CD4-positive, alpha-beta T cell treated with Interleukin-6 at 100 ng/mL for 8 hours (primary cell): ENCODE data around the gene GNAL.
A peak's percentile ranks its signal among the peaks of the same experiment; 100 is the strongest.

Experiments used
- DNase-seq: peaks from one replicate; pipeline ENCODE4 v3.0.0-alpha.2; 2020; ENCODE audit warnings: mixed read lengths, low spot score

The GNAL gene

DNA sequence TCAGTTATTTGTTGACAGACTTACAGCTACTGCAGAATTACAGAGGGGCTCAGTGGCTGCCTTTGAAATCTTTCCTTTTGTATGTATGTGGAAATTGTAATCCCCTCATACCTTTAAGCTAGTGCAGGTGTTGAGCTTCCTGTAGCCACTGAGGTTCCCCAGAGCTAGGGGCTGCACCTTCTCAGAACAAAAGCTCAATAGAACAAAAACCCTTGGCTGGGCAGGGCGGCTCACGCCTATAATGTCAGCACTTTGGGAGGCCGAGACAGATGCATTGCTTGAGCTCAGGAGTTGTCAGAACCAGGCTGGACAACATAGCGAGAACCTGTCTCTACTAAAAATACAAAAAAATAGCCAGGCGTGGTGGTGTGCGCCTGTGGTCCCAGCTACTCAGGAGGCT lies 120.8 kb downstream of the GNAL start:
- DNase-seq = no peak

DNA sequence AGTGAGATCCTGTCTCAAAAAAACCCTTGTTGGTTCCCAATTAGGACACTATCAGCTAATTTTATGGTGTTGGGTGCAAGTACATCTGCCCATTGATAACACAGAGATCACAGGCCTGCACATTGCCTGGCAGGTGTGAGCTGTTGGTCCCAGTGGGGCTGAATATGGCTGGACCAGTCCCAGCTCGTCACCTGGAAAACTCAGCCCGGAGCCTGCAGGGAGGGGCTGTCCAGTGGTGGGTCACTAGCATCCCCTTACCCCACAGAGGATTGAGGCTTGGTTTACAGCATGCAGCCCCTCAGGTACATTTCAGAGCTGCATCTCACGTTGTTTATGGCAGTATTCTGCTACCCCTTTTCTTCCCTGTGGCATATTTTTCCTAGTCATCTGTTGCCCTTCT lies 121.3 kb downstream of the GNAL start:
- no peak for DNase-seq

DNA sequence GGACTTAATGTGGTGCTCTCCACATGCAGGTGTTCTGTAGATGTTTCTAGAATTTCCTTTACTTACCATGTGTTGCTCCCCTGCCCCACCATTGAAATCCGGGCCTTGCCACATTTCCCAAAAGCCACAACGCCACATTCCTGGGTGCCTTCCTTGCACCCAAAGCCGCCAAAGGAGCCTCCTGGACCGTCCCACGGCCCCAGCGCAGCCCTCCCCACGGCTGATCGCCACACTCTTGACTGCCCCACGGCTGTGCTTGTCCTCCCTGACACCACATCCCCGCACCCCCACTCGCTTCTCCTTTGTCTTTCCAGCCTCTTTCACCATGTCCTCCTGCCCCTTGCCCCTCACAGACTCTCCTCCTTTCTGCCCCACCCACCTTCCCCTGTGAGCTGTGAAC lies 121.9 kb downstream of the GNAL start:
- no peak for DNase-seq

DNA sequence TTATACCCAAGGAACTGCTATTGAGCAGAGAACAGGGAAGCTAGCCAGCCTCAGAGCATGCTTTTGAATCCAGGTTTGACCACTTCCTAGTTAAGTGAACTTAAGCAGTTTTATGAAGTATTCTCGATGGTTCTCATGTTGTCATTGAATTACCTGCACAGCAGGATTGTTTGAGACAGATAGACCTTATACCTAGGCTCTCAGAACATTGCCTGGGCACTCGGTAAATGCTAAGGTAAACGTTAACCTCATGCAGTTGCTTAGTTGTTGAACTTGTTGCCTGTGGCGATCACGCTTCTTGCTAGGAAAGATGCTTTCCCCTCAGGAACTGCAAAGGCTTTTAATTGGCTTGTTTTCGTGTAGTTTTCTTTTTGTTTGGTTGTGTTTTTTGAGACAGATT lies 128.2 kb downstream of the GNAL start:
- DNase-seq = no peak

DNA sequence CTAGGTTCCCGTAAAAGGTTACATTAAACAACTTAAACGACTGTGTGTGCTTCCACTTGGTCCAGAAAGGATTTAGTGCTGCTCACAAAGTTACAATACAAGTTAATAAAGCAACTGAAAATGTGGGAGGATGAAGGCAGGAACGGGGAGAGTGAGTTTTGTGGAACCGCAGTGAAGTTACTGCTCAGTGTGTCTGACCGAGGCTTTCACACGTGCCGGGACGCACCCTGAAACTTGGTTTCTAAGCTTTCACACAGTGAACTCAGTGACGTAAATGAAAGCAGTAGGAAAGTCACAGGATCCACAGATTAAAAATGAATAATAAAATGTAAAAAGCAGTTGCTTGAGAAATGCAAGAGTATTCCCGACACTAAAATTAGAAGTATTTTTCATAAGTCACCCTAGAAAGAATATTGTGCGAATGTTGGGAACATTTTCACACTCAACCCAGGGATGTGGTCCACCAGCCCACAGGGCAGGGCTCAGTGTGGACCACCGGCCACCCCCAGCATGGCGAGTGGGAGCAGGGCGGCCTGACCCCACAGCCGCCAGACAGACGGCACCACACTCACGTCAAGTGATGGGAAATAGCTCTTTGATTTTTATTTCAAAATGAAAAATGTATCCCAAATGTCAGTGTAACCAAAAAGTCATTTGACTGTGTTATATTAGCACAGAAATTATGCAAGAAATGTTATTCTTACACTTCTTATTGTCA lies 129.6 kb downstream of the GNAL start:
- no peak for DNase-seq

DNA sequence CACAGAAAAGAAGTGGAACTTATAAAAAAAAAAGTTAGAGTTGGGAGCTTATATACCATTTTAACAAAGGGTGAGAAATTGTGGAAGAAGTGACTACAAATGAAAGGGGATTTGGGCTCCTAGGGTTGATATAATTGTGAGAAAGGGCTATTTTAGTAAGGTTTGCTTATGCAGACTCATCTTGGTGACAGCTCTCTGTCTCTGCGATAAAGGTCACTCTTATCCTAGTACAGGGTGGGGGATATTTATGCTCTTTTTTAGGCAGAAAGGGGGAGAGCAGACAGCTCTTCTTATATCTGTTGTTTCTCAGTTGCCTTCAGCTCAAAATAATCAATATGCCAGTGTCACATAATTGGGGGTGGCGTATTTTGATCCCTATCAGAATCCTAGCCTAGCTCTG lies 130.9 kb downstream of the GNAL start:
- DNase-seq = no peak

DNA sequence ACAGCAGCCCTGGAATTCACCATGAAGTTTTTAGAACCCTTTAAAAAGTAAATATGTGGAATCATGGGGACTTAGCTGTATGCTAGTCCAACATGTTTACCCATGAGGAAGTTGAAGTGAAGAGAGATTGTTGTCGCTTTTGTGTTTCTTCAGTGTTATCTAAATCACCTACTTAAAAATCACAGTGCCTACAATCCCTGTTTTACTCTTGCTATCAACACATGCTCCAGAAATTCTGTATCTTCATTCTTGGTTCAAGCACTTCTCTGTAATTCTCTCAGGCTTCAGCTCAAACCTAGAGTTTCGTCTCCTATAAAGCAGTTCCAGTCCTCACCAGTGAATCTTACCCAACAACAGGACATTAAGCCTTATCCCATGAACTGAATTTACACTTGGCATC lies 131.6 kb downstream of the GNAL start:
- DNase-seq = no peak

DNA sequence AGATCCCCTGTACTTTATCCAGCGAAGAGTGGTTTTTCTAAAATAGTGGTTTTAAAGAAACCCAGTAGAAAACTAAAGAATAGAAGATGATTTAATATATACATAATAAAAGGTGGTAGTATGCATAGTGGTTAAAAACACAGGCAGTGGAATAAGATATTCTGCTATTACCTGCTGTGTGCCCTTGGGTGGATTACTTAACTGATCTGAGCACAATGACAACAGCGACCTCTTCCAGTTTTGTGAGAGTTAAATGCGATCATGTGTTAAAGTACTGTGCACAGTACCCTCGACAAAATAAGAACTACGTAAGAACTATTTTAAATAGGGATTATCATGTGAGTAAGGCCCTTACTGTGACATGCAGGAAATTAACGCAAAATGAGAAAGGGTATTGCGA lies 132.1 kb downstream of the GNAL start:
- no peak for DNase-seq

DNA sequence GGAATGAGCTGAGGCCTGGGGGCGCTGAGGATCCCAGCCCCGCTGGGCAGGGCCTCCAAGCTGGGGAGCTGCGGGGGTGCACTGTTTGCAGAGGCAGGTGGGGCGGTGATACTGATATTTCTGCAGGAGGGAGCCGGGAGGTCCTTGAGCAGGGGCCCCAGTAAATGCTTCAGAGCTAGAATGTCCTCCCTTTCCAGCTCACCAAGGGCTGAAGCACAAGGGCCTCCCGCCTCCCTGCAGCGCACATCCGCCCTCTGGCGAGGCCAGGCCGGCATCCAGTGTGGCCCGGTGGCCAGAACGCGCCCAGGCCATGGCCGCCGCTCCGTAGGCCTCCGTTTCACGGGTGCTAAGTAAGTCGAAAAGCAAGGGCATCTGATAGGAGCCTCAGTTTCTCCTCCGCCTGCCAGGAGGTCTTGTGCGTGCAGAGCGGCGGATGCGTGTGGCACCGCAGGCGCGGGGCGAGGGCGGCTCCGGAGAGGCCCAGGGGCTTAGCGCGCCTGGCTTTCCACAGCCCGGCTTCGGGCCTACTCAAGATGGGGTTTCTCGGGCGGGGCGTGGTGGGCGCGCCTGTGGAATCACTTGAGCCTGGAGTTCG lies 132.7 kb downstream of the GNAL start:
- DNase-seq = no peak

DNA sequence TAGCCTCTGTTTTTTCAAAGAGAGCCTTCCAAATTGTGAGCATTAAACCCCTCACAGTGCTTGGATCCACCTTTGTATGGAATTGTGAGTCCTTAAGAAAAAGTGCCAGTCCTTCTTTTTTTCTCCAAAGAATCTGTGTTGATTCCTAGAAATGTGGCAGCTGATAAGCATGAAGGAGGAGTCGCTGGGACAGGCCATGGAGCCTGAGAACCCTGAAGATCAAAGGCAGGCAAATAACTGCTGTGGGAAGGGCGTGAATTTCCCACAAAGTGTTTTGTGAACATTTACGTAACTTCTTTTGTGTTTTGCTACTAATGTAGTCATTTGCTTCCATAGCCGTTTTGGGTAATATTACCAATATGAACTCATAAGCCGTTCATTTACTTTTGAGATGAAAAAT lies 134.5 kb downstream of the GNAL start:
- no peak for DNase-seq

DNA sequence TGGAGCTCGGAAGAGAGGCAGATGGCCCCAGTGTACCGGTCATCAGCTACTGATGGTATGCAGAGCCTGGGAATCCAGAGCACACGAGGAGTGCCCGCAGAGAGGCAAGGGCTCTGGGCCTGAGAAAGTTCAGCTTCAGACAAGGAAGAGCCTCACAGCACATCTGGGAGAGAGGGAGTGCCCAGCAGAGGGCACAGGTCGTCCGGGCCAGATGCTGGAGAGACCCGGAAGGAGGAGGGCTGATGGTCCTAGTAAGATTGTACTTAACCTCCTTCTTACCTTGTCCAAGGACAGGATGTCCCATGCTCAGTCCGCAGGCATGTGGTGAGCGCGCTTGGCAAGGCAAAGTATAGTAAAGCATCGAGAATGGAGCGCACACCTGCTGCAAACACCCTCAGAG lies 137.8 kb downstream of the GNAL start:
- DNase-seq = no peak

DNA sequence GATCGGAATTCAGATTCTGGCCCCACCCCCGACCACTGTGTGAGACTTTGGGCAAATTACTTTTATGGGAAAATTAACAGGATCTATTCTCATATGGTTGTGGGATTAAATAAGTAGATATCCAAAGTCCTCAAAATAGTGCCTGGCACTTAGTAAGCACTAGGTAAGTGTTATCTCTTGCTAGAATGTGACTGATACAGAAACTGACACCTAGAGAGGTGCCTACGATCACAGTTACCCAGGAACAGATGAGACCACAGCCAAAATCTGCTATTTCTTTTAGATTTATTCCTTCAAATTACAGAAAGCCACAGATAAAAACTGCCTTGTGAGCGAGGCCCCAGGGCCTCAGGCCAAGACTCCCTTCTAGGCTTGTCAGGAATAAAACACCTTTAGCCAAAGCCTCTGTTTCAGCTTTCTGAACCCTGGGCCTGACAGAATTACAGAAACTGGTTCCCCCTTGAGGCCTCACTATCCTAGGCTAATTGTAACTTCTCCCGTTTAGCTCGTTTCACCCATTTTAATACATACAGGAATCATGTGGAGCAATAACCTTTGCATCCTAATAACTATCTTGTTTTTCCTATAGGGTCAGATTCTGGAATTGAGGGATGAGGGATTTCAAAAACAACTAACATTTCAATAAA lies 139.8 kb downstream of the GNAL start:
- no peak for DNase-seq

DNA sequence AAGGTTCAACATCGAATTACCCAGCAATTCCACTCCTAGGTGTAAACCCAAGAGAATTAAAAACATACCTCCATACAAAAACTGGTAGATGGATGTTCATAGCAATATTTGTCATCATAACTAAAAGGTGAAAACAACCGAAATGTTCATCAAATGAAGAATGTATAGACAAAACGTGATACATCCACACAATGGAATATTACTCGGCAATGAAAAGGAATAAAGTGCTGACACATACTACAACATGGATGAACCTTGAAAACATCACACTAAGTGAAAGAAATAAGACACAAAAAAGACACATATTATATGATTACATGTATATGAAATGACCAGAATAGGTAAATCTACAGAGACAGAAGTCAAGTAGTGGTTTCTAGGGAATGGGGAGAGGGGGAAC lies 141.5 kb downstream of the GNAL start:
- no peak for DNase-seq

DNA sequence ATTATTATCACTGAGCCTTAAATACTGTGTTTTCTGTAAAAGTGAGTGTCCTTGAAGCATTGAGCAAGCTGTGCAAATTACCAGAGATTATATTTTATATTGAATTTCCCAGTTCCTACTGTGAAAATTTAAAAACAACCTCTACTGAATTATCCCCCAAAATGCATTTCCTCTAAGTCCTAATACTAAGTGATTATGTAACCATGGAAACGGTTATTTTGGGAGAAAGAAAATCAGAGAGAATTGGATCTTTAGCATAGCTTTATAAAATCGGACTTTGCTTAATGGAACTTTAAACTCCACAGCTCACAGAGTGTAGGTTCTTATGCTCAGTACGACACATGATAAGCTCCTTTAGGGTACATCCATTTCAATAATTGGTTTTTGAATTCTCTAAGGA lies 142.9 kb downstream of the GNAL start:
- DNase-seq = no peak

DNA sequence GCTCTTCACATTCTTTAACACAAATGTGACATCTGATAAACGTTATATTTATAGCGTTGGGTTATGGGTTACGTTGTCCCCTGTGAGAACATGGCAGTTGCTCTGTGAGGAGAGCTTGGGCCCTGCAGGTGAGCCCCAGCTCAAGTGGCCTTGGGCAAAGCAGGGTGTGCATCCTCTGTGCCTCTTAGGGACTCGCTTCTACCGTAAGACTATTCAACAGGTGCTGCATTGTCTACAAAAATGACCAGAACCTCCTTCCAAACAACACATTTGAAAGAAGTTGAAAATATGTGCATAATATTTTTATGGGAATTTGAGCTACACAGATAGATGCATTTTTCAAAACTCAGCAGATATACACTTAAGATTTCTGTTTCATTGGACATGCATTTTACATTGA lies 145.7 kb downstream of the GNAL start:
- DNase-seq = no peak

DNA sequence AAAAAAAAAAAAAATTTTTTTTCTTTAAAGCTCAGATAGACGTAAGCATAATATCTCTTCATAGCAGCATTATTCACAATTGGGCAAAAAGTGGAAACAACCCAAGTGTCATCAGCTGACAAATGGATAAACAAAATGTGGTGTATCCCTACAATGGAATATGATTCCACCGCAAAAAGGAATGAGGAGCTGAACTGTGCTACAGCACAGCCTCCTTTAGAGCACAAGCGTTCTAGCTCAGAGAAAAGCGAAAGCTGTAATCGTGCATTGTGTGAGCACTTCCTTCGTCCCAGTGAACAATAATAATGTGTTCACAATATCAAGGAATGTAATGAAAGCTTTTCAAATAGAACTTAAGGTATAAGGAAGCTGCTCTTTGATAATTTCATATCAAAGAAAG lies 150.5 kb downstream of the GNAL start:
- DNase-seq = no peak

DNA sequence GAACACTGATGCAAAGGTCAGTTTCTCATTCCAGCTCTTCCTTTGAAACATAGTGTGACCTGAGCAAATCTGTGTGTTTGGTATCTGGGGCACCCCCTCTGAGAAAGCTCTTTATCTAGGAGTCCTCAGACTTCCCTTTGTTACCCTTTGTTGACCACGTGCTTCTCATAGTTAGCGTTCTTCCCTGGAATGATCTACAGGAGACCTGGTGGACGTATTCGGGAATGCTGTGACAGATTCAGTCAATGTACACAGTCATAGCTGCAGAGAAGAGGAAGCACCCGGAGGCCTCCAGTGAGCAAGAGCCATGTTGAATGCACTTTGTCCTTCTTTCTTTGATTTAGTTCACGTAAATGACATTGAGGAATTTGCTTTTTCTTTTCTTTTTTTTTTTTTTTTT lies 151.4 kb downstream of the GNAL start:
- no peak for DNase-seq

DNA sequence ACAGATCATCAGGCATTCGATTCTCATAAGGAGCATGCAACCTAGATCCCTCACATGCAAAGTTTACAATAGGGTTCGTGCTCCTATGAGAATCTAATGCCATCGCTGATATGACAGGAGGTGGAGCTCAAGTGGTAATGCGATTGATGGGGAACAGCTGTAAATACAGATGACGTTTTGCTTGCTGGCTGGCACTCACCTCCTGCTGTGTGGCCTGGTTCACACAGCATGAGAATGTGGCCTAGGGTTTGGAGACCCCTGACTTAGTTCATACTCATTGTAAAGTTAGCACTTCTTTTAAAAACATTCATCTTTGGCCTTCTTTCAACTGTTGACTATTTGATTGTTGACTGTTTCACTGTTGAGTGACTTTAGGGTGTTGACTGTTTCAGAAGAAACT lies 153.5 kb downstream of the GNAL start:
- no peak for DNase-seq

DNA sequence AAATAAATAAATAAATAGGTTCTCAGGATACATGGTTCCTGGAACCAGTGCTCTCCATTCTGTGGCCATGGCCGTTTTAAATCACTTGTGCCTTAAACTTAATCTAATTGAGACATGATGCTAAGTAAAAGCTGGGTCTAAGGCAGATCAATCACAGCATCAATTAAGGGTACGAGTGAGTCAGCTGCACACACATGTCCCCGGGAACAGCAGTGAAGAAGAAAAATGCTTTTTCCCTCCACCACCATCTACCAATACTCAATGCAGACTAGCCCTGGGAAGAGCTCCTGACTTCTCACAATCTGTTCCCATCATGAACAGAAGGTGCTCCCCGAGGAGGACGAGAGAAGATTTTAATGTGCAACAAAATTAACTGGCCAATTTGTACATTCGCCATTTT lies 155.4 kb downstream of the GNAL start:
- no peak for DNase-seq

DNA sequence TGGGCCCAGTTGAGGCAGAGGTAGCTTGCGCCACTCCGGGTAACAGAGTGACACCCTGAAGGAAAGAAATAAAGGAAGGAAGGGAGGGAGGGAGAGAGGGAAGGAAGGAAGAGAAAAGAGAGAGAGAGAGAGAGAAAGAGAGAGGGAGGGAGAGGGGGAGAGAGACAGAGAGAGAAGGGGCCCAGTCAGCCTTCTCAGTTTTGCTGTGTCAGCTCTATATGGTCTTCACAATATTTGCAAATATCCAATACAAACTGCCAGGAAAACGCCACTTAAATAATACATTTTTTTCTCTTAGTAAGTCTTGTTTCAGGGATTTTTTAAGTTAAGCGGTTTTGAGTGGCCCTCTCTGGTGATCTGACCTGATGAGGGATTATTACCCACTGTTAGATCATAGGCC lies 156.6 kb downstream of the GNAL start:
- DNase-seq = no peak

DNA sequence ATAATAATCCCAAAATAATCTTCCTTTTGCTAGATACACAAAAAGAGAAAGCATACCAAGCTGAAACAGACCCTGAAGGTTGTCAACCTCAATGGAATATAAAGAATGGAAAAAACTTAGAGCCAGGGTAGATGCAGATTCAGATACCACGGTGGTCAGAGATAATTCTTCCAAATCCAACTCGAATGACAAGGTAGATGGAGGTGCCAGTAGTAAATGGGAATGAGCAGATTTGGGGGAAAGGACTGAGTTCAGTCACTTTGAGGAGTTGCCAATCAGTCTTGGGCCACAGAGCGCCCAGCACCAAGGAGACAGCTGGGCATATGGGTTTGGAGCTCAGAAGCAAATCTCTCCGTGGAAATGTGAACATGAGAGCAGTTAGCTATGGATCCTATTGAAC lies 158.7 kb downstream of the GNAL start:
- no peak for DNase-seq

DNA sequence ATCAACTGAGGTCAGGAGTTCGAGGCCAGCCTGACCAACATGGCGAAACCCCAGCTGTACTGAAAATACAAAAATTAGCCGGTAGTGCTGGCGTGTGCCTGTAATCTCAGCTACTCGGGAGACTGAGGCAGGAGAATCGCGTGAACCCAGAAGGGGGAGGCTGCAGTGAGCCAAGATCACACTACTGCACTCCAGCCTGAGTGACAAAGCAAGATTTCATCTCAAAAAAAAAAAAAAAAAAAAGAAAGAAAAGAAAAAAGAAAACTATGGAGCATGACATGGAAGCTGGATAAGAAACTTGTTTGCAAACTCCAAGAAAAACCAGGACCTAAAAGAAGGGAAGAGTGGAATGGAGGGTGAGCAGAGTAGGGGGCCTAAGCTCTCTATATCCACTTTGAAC lies 160.2 kb downstream of the GNAL start:
- DNase-seq = no peak

DNA sequence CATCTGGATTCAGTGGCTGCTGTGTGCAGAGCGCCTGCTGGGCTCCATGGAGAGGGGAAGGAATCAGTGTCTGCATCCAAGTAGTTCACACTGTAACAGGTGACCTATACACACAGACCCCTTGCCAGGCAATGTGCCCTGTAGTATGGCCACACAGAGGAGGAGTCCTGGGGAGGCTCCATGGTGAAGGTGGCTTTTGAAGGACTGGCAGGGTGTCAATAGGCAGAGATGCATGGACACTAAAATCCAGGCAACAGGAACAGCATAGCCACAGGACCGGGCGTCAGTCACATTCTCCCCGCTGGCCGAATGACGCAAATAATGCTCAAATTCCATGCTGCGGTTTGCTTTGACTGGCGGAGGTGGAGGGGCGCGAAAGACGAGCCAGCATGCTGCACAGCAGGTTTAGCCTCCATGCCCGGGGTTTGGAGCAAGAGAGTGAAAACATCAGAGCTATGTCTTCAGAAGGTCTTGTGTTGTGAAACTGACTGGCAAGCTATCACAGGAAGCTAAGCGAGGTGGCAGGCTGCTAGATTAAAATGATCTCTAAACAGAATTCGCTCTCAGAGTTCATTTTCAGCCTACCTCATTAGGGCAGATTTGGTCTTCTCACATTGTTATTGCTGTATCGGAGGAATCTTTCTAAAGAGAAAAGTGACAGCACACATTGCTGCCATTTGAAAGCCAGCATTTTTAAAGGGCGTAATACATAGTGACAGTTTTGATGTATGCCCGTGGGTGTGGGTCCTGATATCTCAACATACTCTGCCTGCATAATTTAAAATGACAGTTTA lies 161.0 kb downstream of the GNAL start:
- DNase-seq = peak; percentile 39
